NCI-H1105 treated with DMSO at 0.1 percent for 48 hours (cell line): ENCODE results near the gene INHBE.
"Not testable (repeated sequence)": the region's sequence is repeated elsewhere in the genome, so short reads cannot be mapped to it uniquely, and the experiment has no call there.

Experiments
- DNase-seq: peaks from one replicate; lab custom pipeline; 2025; lab: John Stamatoyannopoulos, UW

INHBE gene

GRCh38 chr12:57498132-57498502, 43.0 kb downstream of the INHBE start:
- DNase-seq, result no peak

- DNase-seq, result no peak
Observed at GRCh38 chr12:57498571-57498970, 43.5 kb downstream of the INHBE start.

GRCh38 chr12:57500213-57500612, 45.1 kb downstream of the INHBE start:
- no peak for DNase-seq

- not testable (repeated sequence) for DNase-seq
Observed at GRCh38 chr12:57502311-57502969, 47.3 kb downstream of the INHBE start.

GRCh38 chr12:57506541-57506940, 51.4 kb downstream of the INHBE start:
- DNase-seq, result not testable (repeated sequence)
